Sigmoid colon (tissue), 4 donors: ENCODE measurements around the gene HERC4.
A peak's percentile ranks its signal among the peaks of the same experiment; 100 is the strongest.

Experiments
- EP300 ChIP-seq, 4 donors: sonication (generic); formaldehyde crosslinking; IDR thresholded peaks; one replicate each; pipeline ENCODE4 v1.6.1; 2017; ENCODE audit warnings: antibody characterized with exemption in 4 of 4
- POLR2A ChIP-seq, 2 donors: fragments of 450-650 bp; IDR thresholded peaks; one replicate each; pipeline ENCODE4 v1.6.1; 2016; ENCODE audit warnings: antibody characterized with exemption in 2 of 2, mild to moderate bottlenecking in 2 of 2, moderate library complexity in 2 of 2
- TF ChIP-seq, protein P1 (sequence below), 4 experiments: fragments of 450-650 bp in 3 of 4; fragments of 200-600 bp in 1 of 4; IDR thresholded peaks; one replicate each; pipeline ENCODE4 v1.5.1; 2016 to 2019; ENCODE audit warnings: antibody characterized with exemption in 4 of 4, mild to moderate bottlenecking in 3 of 4, moderate library complexity in 2 of 4

DNA sequence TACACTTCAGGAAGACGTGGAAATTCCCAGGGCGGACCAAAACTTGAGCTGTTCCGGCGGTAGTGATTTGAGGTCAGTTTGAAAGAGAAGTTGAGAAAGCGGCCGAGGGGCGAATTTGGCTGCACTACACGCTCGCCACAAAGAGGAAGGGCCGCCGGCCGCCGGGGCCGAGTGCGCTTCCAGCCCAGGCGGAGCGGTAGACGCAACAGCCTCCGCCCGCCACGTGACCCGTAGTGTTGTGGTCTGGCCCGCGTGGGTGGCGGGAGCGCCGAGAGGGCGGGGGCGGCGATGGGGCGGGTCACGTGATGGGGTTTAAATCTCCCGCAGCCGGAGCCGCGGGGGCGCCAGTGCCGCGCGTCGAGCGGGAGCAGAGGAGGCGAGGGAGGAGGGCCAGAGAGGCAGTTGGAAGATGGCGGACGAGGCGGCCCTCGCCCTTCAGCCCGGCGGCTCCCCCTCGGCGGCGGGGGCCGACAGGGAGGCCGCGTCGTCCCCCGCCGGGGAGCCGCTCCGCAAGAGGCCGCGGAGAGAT is 190.7 kb downstream of the HERC4 start, which contains the start of gene SIRT1:
- TF ChIP-seq, protein P1, sequence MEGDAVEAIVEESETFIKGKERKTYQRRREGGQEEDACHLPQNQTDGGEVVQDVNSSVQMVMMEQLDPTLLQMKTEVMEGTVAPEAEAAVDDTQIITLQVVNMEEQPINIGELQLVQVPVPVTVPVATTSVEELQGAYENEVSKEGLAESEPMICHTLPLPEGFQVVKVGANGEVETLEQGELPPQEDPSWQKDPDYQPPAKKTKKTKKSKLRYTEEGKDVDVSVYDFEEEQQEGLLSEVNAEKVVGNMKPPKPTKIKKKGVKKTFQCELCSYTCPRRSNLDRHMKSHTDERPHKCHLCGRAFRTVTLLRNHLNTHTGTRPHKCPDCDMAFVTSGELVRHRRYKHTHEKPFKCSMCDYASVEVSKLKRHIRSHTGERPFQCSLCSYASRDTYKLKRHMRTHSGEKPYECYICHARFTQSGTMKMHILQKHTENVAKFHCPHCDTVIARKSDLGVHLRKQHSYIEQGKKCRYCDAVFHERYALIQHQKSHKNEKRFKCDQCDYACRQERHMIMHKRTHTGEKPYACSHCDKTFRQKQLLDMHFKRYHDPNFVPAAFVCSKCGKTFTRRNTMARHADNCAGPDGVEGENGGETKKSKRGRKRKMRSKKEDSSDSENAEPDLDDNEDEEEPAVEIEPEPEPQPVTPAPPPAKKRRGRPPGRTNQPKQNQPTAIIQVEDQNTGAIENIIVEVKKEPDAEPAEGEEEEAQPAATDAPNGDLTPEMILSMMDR (IDR thresholded peaks at IDR 0.05): no peak
- peak; percentile 69 to 88 for TF ChIP-seq POLR2A (IDR thresholded peaks at IDR 0.05)
- peak in 1 of 4 donors; percentile 40 for TF ChIP-seq EP300 (IDR thresholded peaks at IDR 0.05)
